GM18498 (cell line): Measurements from ENCODE around the gene FOXO3.
"Not testable (repeated sequence)": the region's sequence is repeated elsewhere in the genome, so short reads cannot be mapped to it uniquely, and the experiment has no call there.

Source experiments
- ATAC-seq: cut with Tn5 transposase; IDR thresholded peaks from one replicate; pipeline ENCODE4 v1.9.1; 2021; ENCODE audit warnings: mild to moderate bottlenecking, moderate library complexity; ENCODE audit not compliant: unreplicated experiment

The FOXO3 gene

GRCh38 chr6:108555399-108556052 is 5.2 kb upstream of the FOXO3 start:
- ATAC-seq, result no peak

GRCh38 chr6:108556250-108556649 is 4.5 kb upstream of the FOXO3 start:
- no peak for ATAC-seq

- no peak for ATAC-seq
Measured at GRCh38 chr6:108556866-108557493, 3.7 kb upstream of the FOXO3 start.

- ATAC-seq, result peak; percentile 17
Measured at GRCh38 chr6:108557494-108558371, 3.0 kb upstream of the FOXO3 start.

- peak; percentile 64 for ATAC-seq
Measured at GRCh38 chr6:108558372-108559096, 2.2 kb upstream of the FOXO3 start.

- ATAC-seq, result peak; percentile 52
Measured at GRCh38 chr6:108559097-108559883, 1.4 kb upstream of the FOXO3 start.

GRCh38 chr6:108559884-108560462 is 744 bp upstream of the FOXO3 start:
- peak; percentile 9 for ATAC-seq

GRCh38 chr6:108561309-108561647 is 561 bp downstream of the FOXO3 start:
- ATAC-seq, result not testable (repeated sequence)

GRCh38 chr6:108561742-108562502 is 1.2 kb downstream of the FOXO3 start:
- no peak for ATAC-seq

- no peak for ATAC-seq
Measured at GRCh38 chr6:108562503-108562993, 1.8 kb downstream of the FOXO3 start.

- ATAC-seq, result no peak
Measured at GRCh38 chr6:108563292-108563691, 2.6 kb downstream of the FOXO3 start.

GRCh38 chr6:108564178-108564577 is 3.5 kb downstream of the FOXO3 start:
- no peak for ATAC-seq

- peak; percentile 75 for ATAC-seq
Measured at GRCh38 chr6:108565091-108565766, 4.5 kb downstream of the FOXO3 start.

- peak; percentile 46 for ATAC-seq
Measured at GRCh38 chr6:108565893-108566292, 5.2 kb downstream of the FOXO3 start.

- ATAC-seq, result no peak
Measured at GRCh38 chr6:108566406-108566805, 5.7 kb downstream of the FOXO3 start.

- no peak for ATAC-seq
Measured at GRCh38 chr6:108568101-108568500, 7.4 kb downstream of the FOXO3 start.

GRCh38 chr6:108568551-108569305 is 8.0 kb downstream of the FOXO3 start:
- ATAC-seq, result no peak

- ATAC-seq, result no peak
Measured at GRCh38 chr6:108570517-108570916, 9.8 kb downstream of the FOXO3 start.
